IPS-11a (cell line): ENCODE results near the gene ELFN2.

Experiments
- H3K4me3 ChIP-seq: one replicate; pipeline ENCODE4 v1.5.1; 2013; ENCODE audit warnings: low read depth, low read length, control low read depth

Gene ELFN2

DNA sequence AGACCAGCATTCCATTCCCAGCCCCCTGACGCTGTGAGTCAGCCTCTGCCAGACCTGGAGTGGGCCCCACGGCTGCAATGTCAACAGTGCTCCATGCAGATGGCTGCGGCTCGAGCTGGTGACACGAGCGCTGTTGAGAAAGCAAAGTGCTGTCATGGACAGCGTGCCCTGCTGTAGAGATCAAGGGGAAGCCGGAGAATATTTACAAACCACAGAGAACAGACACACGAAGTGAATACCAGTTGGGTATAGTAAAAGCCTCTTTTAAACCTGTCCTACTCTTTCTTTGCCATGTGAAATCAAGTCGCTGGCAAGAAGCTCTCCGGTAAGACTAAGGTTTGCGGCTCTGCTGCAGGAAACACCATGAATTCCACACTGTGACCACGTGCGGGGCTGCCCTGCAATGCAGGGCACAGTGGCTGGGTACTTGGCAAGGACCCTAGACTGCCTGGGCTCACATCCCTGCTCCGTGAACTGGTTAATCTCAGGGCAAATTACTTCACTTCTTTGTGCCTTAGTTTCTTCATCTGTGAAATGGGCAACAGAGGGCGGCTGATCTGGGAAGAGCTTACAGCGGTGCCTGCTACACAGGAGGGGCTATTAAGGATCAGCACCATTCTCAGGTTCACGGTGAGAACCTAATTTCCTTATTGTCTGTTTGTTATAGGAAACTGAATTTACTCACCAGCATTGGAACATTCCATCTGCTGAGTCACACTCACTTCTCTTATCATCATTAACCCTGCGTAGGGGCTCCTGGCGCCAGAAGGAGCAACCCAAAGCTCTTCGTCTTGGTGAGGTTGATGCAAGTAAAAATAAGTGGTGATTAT lies 27.8 kb upstream of the ELFN2 start:
- H3K4me3 ChIP-seq: no peak overlapping the region

DNA sequence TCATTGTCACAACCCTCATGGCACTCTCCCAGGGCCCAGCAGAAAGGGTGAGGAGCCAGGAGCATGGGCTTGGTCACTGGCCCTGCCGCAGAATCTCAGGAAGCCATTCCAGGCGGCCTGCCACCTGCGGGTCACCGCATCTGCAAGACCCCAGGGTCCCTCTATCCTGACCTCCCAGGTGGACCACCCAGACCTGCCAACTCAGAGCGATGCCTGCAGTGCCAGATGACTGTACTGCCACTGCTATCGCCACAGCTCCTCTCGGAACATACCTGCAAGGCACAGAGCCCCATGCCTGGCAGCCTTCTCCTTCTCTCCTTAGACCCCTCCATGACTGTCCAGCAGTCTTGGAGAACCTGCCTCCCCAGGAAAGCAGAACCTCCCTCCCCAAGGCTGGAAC lies 26.4 kb upstream of the ELFN2 start:
- no peak overlapping the region for H3K4me3 ChIP-seq

DNA sequence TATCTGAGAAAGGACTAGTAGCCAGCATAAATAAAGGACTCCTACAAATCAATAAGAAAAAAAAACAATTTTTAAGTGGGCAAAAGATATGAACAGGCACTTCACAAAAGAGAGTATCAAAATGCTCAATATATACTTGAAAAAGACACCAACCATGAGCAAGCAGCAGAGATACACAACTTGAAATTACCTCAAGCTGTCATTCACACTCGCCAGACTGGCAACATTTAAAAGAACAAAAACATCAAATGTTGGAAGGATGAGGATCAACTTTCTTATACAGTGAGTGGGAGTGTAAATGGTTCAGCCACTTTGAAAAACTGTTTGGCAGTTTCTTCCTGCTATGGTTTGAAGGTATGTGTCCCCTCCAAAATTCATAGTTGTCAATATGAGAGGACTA lies 23.9 kb upstream of the ELFN2 start:
- no peak overlapping the region for H3K4me3 ChIP-seq

- H3K4me3 ChIP-seq: no peak overlapping the region
Observed at GRCh38 chr22:37449331-37450001, 22.2 kb upstream of the ELFN2 start.

- H3K4me3 ChIP-seq: no peak overlapping the region
Observed at GRCh38 chr22:37448516-37449127, 21.3 kb upstream of the ELFN2 start.

DNA sequence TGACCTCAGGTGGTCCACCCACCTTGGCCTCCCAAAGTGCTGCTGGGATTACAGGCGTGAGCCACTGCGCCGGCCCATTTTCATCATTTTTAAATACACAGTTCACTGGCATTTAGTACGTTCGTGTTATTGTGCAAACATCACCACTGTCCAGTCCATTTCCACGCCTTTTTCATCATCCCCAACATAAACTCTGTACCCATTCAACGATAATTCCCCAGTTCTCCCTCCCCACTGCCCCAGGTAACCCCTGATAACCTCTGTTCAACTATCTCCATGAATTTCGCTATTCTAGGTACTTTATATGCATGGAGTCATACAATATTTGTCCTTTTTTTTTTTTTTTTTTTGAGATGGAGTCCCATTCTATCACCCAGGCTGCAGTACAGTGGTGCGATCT lies 18.2 kb upstream of the ELFN2 start:
- H3K4me3 ChIP-seq: no peak overlapping the region

DNA sequence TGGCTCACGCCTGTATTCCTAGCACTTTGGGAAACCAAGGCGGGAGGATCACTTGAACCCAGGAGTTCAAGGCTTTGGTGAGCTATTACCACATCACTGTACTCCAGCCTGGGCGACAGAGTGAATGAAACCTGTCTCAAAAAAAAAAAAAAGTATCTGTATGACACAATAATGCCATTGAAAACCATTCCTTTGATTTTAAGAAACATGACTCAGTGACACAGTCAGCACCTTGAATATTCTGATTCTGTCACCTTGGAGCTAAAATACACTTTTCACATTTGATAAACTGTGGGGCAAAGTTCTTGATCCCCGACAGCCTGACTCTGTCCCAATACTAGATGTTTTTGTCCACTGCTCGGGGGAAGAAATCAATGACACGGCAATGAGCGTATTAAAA lies 16.7 kb upstream of the ELFN2 start:
- H3K4me3 ChIP-seq: no peak overlapping the region

DNA sequence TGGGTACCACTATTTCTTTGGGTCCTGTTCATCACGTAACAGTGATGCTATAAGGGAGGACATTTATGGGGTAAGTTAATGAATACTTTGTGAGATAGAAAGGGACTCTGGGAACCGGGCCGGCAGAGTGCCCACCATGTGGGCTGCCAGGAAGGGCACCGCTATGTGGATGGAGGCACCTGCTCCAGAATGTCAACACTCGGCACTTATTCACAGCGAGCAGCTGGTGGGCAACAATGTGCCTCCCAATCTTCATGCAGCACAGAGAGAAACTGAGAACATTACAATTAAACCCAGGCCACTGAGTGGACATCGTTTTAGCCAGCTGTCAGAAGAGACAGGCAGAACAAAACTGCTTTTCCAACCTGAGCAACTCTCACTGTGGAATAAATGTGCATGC lies 15.8 kb upstream of the ELFN2 start:
- H3K4me3 ChIP-seq: no peak overlapping the region

DNA sequence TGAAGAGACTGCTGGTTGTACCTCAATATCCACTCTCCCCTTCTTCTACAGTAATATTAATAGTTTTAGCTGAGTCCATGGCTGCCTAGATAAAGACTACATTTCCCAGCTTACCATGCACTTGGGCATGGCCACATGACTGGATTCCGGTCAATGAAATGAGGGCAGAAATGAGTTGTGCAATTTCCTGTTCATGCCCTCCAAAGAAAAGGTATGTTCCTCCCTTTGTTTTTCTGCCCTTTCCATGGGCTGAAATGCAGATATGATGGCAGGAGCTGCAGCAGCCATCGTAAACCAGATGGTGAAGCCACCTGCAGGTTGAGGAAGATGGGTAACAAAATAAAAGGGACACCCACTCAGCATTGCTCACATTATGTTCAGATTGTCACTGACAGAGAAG lies 15.3 kb upstream of the ELFN2 start:
- H3K4me3 ChIP-seq: no peak overlapping the region

- no peak overlapping the region for H3K4me3 ChIP-seq
Observed at GRCh38 chr22:37442135-37442534, 14.9 kb upstream of the ELFN2 start.

- no peak overlapping the region for H3K4me3 ChIP-seq
Observed at GRCh38 chr22:37440875-37441274, 13.6 kb upstream of the ELFN2 start.

DNA sequence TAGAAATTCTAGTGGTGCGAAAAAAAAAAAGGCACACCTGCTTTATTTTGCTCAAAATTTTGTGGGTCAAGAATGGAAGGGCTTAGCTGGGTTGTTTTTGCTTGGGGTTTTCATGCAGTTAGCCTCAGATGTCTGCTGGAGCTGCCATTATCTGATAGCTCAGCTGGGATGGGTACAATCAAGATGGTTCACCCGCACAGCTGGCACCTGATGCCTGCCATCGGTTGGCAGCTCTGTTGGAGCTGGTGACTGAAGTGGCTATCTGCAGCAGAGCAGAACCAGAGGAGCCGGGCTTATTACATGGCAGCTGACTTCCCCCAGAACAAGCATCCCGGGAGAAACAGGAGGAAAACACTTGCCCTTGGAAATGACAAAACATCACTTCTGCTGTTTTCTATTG lies 12.1 kb upstream of the ELFN2 start:
- H3K4me3 ChIP-seq: no peak overlapping the region

- H3K4me3 ChIP-seq: no peak overlapping the region
Observed at GRCh38 chr22:37435970-37436603, 8.8 kb upstream of the ELFN2 start.

DNA sequence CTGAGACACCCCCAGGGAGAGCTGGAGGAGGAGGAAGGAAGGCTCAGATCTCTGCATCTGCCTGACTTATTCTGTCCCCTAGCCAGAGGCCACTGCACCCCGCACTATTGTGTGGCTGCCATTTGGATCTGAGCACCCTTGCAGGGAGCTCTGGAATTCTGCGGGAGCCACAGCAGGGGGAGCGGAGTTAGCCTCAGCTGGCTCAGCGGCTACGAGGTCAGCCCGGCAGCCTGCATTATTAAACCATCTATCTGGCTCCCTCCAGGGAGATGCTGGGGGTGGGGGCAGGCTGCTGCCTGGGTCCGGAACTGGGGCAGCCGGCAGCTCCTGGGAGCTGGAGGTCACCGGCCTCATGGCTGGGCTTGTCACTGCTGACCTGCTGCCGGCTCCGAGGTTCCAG lies 6.5 kb upstream of the ELFN2 start:
- H3K4me3 ChIP-seq: no peak overlapping the region

- no peak overlapping the region for H3K4me3 ChIP-seq
Observed at GRCh38 chr22:37432708-37433054, 5.4 kb upstream of the ELFN2 start.

GRCh38 chr22:37431801-37432707 lies 4.8 kb upstream of the ELFN2 start:
- no peak overlapping the region for H3K4me3 ChIP-seq

GRCh38 chr22:37431366-37431765 lies 4.1 kb upstream of the ELFN2 start:
- no peak overlapping the region for H3K4me3 ChIP-seq

DNA sequence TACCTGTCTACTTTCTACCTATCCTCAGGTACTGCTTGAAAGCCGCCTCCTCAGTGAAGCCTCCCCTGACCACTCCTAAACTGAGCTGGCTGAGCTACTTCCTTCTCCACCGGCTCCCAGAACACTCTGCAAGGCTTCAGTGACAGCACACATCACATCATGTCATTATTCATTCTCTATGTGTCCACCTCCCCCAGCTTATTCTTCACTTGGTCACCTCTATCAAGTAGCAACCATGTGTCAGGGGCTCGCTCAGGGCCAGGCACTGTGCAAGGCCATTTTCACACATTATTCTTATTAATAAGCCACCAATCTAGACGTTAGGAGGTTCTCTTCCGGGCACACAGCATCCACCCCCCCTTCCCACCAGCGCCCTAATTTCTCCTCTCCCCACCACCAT lies 3.7 kb upstream of the ELFN2 start:
- H3K4me3 ChIP-seq: no peak overlapping the region

DNA sequence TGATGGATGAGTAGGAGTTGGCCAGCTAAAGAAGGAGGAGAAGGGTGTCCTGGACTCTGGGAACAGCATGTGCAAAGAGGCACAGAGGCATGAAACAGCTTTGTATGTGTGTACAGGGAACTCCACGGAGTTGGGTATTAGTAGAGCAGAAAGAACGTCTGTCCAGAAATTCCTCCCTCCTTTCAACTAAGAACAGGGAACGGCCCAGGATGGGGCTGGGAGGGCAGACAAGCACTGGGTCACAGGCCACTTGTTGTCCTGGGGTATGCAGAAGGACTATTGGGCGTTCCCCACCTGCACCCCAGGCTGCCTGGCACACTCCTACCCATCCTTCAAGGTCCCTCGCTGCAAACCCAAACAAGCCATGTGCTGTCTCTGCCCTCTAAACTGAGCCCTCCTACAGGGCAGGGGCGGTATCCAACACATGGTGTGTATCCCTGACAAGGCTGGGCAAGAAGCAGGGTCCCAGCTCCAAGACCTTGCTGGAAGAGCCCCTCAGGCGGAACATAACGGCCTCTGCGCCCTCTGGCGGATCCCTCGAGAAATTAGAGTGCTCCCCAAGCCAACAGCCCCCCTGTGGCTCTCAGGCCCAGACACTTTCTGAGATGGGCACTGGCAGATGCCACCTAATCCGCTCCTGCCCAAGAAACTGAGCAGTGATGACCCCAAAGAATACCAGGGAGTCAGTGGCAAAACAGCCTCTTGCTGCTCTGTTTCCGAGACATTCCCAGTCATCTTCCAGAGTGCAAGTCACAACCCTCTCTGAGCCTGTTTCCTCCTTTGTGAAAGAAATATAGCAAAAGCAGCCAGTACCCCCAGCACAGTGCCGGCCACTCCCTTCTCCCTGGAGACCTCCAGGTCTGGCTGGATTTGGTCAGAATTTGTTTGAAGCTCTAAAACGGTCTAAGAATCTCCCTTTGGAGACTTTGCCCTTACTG lies 1.6 kb upstream of the ELFN2 start:
- no peak overlapping the region for H3K4me3 ChIP-seq
